ENCODE data around the gene HSPA12B. TPM values are rescaled to one million over a fixed set of nuclear protein-coding genes. Genes with fewer than 3 reads are reported as not detected.

HSPA12B gene
- total RNA-seq, 3 donors from 2014 or later (not counting 1 experiment from before 2014, with no cell fraction given), result not detected

- Histone ChIP-seq H3K4me3 (ENCODE audit: low read length) (no peak overlapping the region), H3K27me3 (ENCODE audit: control insufficient read depth, insufficient read depth, low read length) (peaks cover 15% of the 10 kb centered on the region), H3K27ac (ENCODE audit: low read length) (no peak overlapping the region), H3K4me1 (ENCODE audit: control insufficient read depth, insufficient read depth, low read length) (no peaks in the 10 kb centered on the region), H3K9me3 (ENCODE audit: control insufficient read depth, insufficient read depth, low read length) (no peaks in the 10 kb centered on the region), H3K36me3 (ENCODE audit: control insufficient read depth, insufficient read depth, low read length) (no peaks in the 10 kb centered on the region)
- TF ChIP-seq CTCF (IDR thresholded peaks at IDR 0.05), result no peak
- WGBS (ENCODE audit: insufficient coverage), result 85% methylated on average over 12 of the region's 12 CpGs
- Mint-ChIP-seq H3K4me3 (no peak overlapping the region), H3K9me3 (no peaks in the 10 kb centered on the region), H3K27me3 (ENCODE audit: low read depth in 2 of 2) (peaks cover 16 to 32% of the 10 kb centered on the region in 2 donors), H3K36me3 (no peaks in the 10 kb centered on the region), H3K4me1 (peaks cover 0 to 4% of the 10 kb centered on the region in 2 donors), H3K27ac (no peak overlapping the region)
- ATAC-seq (no peak), DNase-seq (no peak)
- intact Hi-C loops (cut with micrococcal nuclease), result no loop called here
Observed at GRCh38 chr20:3734111-3734843, 1.8 kb downstream of the HSPA12B start.

- no peak overlapping the region for H3K27ac ChIP-seq (ENCODE audit: low read length)
- H3K9me3 ChIP-seq (ENCODE audit: control insufficient read depth, insufficient read depth, low read length), result no peaks in the 10 kb centered on the region
- ATAC-seq (no peak), DNase-seq (no peak)
- no peaks in the 10 kb centered on the region for H3K4me1 Mint-ChIP-seq
- H3K4me1 ChIP-seq (ENCODE audit: control insufficient read depth, insufficient read depth, low read length), result no peaks in the 10 kb centered on the region
- TF ChIP-seq CTCF (IDR thresholded peaks at IDR 0.05), result no peak
- no peak overlapping the region for H3K4me3 Mint-ChIP-seq
- H3K27me3 Mint-ChIP-seq (ENCODE audit: low read depth in 2 of 2), result peaks cover 16 to 25% of the 10 kb centered on the region in 2 donors
- H3K27me3 ChIP-seq (ENCODE audit: control insufficient read depth, insufficient read depth, low read length), result peaks cover 13% of the 10 kb centered on the region
- H3K9me3 Mint-ChIP-seq, result no peaks in the 10 kb centered on the region
- no peaks in the 10 kb centered on the region for H3K36me3 Mint-ChIP-seq
- no peaks in the 10 kb centered on the region for H3K36me3 ChIP-seq (ENCODE audit: control insufficient read depth, insufficient read depth, low read length)
- WGBS (ENCODE audit: insufficient coverage), result 86% methylated on average over 3 of the region's 4 CpGs
- intact Hi-C loops (cut with micrococcal nuclease), result no loop called here
- H3K4me3 ChIP-seq (ENCODE audit: low read length), result no peak overlapping the region
- H3K27ac Mint-ChIP-seq, result no peak overlapping the region
Observed at GRCh38 chr20:3735768-3736167, 3.3 kb downstream of the HSPA12B start.

GRCh38 chr20:3738111-3739053 lies 5.9 kb downstream of the HSPA12B start:
- intact Hi-C loops (cut with micrococcal nuclease), result no loop called here
- Mint-ChIP-seq H3K9me3 (no peaks in the 10 kb centered on the region), H3K36me3 (no peaks in the 10 kb centered on the region), H3K27ac (no peak overlapping the region), H3K4me3 (no peak overlapping the region), H3K27me3 (ENCODE audit: low read depth in 2 of 2) (peaks cover 5 to 8% of the 10 kb centered on the region in 2 donors), H3K4me1 (no peaks in the 10 kb centered on the region)
- ATAC-seq (no peak), DNase-seq (no peak)
- Histone ChIP-seq H3K9me3 (ENCODE audit: control insufficient read depth, insufficient read depth, low read length) (no peaks in the 10 kb centered on the region), H3K4me3 (ENCODE audit: low read length) (no peak overlapping the region), H3K27ac (ENCODE audit: low read length) (no peak overlapping the region), H3K36me3 (ENCODE audit: control insufficient read depth, insufficient read depth, low read length) (no peaks in the 10 kb centered on the region), H3K4me1 (ENCODE audit: control insufficient read depth, insufficient read depth, low read length) (no peaks in the 10 kb centered on the region), H3K27me3 (ENCODE audit: control insufficient read depth, insufficient read depth, low read length) (peaks cover 3% of the 10 kb centered on the region)
- TF ChIP-seq CTCF (IDR thresholded peaks at IDR 0.05), result no peak
- 95% methylated on average over 10 of the region's 11 CpGs for WGBS (ENCODE audit: insufficient coverage)
